NB4 (cell line): ENCODE results near the gene TPR.

Experiments
- CTCF ChIP-seq: IDR thresholded peaks from one replicate; pipeline ENCODE4 v1.5.1; 2012; ENCODE audit warnings: low read depth, low read length
- MYC ChIP-seq: IDR thresholded peaks from 2 replicates; pipeline ENCODE4 v1.6.1; 2011; ENCODE audit warnings: low read depth, low read length
- POLR2A ChIP-seq: IDR thresholded peaks from 2 replicates; pipeline ENCODE4 v1.6.1; 2011; ENCODE audit warnings: mild to moderate bottlenecking; ENCODE audit not compliant: insufficient read length; ENCODE audit errors: extremely low read depth
- TF ChIP-seq, protein P1 (sequence below): IDR thresholded peaks from 2 replicates; pipeline ENCODE4 v1.6.1; 2011; ENCODE audit warnings: low read depth, low read length

GRCh38 chr1:186310307-186310706 is 64.7 kb downstream of the TPR start:
- no peak for TF ChIP-seq CTCF
- TF ChIP-seq, protein P1, sequence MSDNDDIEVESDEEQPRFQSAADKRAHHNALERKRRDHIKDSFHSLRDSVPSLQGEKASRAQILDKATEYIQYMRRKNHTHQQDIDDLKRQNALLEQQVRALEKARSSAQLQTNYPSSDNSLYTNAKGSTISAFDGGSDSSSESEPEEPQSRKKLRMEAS, result no peak
- no peak for TF ChIP-seq POLR2A
- TF ChIP-seq MYC, result no peak
